Neural cell (in vitro differentiated cells): ENCODE measurements around the gene PRKG1.

ENCODE experiments used
- EP300 ChIP-seq: fragments of 450-650 bp; conservative IDR thresholded peaks from 2 replicates; pipeline ENCODE4 v1.6.1; 2014; ENCODE audit warnings: antibody characterized with exemption, mild to moderate bottlenecking, moderate library complexity; ENCODE audit not compliant: poor library complexity, severe bottlenecking
- POLR2AphosphoS5 ChIP-seq: IDR thresholded peaks from 2 replicates; pipeline ENCODE4 v1.6.1; 2012
- TAF1 ChIP-seq: IDR thresholded peaks from 2 replicates; pipeline ENCODE4 v1.6.1; 2012; ENCODE audit warnings: low read depth
- TF ChIP-seq, protein P1 (sequence below): fragments of 450-650 bp; IDR thresholded peaks from 2 replicates; pipeline ENCODE4 v1.5.1; 2014; ENCODE audit warnings: antibody characterized with exemption, mild to moderate bottlenecking, moderate library complexity; ENCODE audit not compliant: poor library complexity, severe bottlenecking

DNA sequence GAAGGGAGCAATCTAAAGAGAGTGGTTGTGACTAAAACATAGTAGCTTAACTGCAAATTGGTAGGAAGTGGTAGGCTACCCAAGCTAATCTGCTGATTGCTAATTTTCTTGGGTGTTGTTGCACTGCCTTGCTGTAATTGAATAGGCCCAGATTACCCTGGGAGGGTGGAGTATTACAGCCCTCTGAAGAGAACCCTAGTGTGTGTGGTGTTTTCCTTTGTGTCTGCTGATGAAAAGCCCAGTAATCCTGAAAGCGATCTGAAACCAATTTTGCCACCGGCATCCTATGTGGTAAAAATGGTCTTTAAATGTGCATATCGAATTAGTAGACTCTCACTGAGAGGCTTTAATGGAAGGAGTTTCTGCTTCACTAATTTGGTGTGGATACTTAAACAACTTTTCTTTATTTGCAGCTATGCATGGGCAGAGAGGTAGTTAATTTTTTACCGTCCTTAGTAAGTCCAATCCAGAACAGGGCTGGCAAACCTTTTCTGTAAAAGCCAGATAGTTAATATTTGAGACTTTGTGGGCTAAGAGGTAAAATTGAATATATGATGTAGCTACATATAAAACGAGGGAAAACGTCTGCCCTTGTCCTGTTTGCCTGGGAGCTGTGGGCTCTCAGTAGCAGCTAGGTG lies 532.7 kb downstream of the PRKG1 start:
- TF ChIP-seq, protein P1, sequence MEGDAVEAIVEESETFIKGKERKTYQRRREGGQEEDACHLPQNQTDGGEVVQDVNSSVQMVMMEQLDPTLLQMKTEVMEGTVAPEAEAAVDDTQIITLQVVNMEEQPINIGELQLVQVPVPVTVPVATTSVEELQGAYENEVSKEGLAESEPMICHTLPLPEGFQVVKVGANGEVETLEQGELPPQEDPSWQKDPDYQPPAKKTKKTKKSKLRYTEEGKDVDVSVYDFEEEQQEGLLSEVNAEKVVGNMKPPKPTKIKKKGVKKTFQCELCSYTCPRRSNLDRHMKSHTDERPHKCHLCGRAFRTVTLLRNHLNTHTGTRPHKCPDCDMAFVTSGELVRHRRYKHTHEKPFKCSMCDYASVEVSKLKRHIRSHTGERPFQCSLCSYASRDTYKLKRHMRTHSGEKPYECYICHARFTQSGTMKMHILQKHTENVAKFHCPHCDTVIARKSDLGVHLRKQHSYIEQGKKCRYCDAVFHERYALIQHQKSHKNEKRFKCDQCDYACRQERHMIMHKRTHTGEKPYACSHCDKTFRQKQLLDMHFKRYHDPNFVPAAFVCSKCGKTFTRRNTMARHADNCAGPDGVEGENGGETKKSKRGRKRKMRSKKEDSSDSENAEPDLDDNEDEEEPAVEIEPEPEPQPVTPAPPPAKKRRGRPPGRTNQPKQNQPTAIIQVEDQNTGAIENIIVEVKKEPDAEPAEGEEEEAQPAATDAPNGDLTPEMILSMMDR = no peak
- no peak for TF ChIP-seq POLR2AphosphoS5
- TF ChIP-seq TAF1 = no peak
- TF ChIP-seq EP300 = no peak
